Left ventricle myocardium inferior (tissue), 1 donor: ENCODE data around the gene HHLA2. TPM values are rescaled to one million over a fixed set of nuclear protein-coding genes. Genes with fewer than 3 reads are reported as not detected.

Experiments used
- DNase-seq: peaks from one replicate; pipeline ENCODE4 v3.0.0-alpha.2; 2020
- H3K27ac ChIP-seq: fragments of 200-600 bp; replicated peaks from 2 replicates; pipeline ENCODE4 v1.8.0; 2021
- H3K27me3 ChIP-seq: fragments of 200-600 bp; 2 replicates; pipeline ENCODE4 v1.8.0; 2021; ENCODE audit warnings: low read depth
- H3K36me3 ChIP-seq: fragments of 200-600 bp; 2 replicates; pipeline ENCODE4 v1.8.0; 2021
- H3K4me1 ChIP-seq: fragments of 200-600 bp; 2 replicates; pipeline ENCODE4 v1.8.0; 2021
- H3K4me3 ChIP-seq: fragments of 200-600 bp; 2 replicates; pipeline ENCODE4 v1.8.0; 2021; ENCODE audit warnings: mild to moderate bottlenecking, moderate library complexity
- H3K9me3 ChIP-seq: fragments of 200-600 bp; replicated peaks from 2 replicates; pipeline ENCODE4 v1.8.0; 2021
- CTCF ChIP-seq: fragments of 200-600 bp; IDR thresholded peaks from 2 replicates; pipeline ENCODE4 v1.8.0; 2021; ENCODE audit warnings: antibody characterized with exemption, mild to moderate bottlenecking, borderline replicate concordance
- intact Hi-C: fragments of 100-400 bp; cut with micrococcal nuclease; formaldehyde crosslinking; loops from one replicate; pipeline ENCODE4 v1.11.0; 2022
- total RNA-seq: library from RNA; stranded (reverse); fragmentation: NEBNext Ultra II Directional; extraction: Animal tissue kit (Norgen Biotek cat#: 25700); gene quantifications from one replicate; pipeline ENCODE4 v1.2.1, GENCODE V29; 2021
- donor health status: DM: no; HTN: yes; CAD: no; lungs with severe emphysema.

The HHLA2 gene
- total RNA-seq, 1 donor from 2014 or later = not detected

- intact Hi-C loops = no loop called here
- no peaks in the 10 kb centered on the region for H3K36me3 ChIP-seq
- H3K4me3 ChIP-seq = no peak overlapping the region
- H3K27ac ChIP-seq = no peak overlapping the region
- no peaks in the 10 kb centered on the region for H3K9me3 ChIP-seq
- H3K27me3 ChIP-seq = peaks cover 4% of the 10 kb centered on the region
- no peak for TF ChIP-seq CTCF
- H3K4me1 ChIP-seq = no peaks in the 10 kb centered on the region
- no peak for DNase-seq
These were observed 93.0 kb downstream of the HHLA2 start for GRCh38 chr3:108389372-108389771.

- DNase-seq = no peak
- Histone ChIP-seq H3K9me3 (no peaks in the 10 kb centered on the region), H3K4me3 (no peak overlapping the region), H3K36me3 (no peaks in the 10 kb centered on the region), H3K27ac (no peak overlapping the region), H3K27me3 (peaks cover 4% of the 10 kb centered on the region), H3K4me1 (no peaks in the 10 kb centered on the region)
- no peak for TF ChIP-seq CTCF
- intact Hi-C loops = no loop called here
These were observed 95.7 kb downstream of the HHLA2 start for GRCh38 chr3:108391917-108392593.

- Histone ChIP-seq H3K9me3 (no peaks in the 10 kb centered on the region), H3K36me3 (no peaks in the 10 kb centered on the region)
- intact Hi-C loops = no loop called here
These were observed 97.0 kb downstream of the HHLA2 start for GRCh38 chr3:108393128-108393900.

GRCh38 chr3:108394016-108394415 lies 97.7 kb downstream of the HHLA2 start:
- Histone ChIP-seq H3K4me3 (no peak overlapping the region), H3K4me1 (no peaks in the 10 kb centered on the region), H3K36me3 (no peaks in the 10 kb centered on the region), H3K27me3 (peaks cover 10% of the 10 kb centered on the region), H3K27ac (no peak overlapping the region), H3K9me3 (no peaks in the 10 kb centered on the region)
- no peak for DNase-seq
- no peak for TF ChIP-seq CTCF
- intact Hi-C loops = no loop called here

More at GRCh38 chr3:108393128-108393900, 97.0 kb downstream of the HHLA2 start:
- no peak for TF ChIP-seq CTCF
- Histone ChIP-seq H3K27me3 (peaks cover 10% of the 10 kb centered on the region), H3K27ac (no peak overlapping the region), H3K4me1 (no peaks in the 10 kb centered on the region), H3K4me3 (no peak overlapping the region)
- DNase-seq = no peak

GRCh38 chr3:108394563-108394962 lies 98.2 kb downstream of the HHLA2 start:
- no peak overlapping the region for H3K4me3 ChIP-seq
- H3K4me1 ChIP-seq = no peaks in the 10 kb centered on the region
- H3K36me3 ChIP-seq = no peaks in the 10 kb centered on the region
- peaks cover 10% of the 10 kb centered on the region for H3K27me3 ChIP-seq
- no peak for DNase-seq
- H3K27ac ChIP-seq = no peak overlapping the region
- intact Hi-C loops = no loop called here
- no peaks in the 10 kb centered on the region for H3K9me3 ChIP-seq
- no peak for TF ChIP-seq CTCF
